LoVo (cell line): ENCODE data around the gene ARHGAP23.
"Not testable (repeated sequence)": the region's sequence is repeated elsewhere in the genome, so short reads cannot be mapped to it uniquely, and the experiment has no call there.

Source experiments
- DNase-seq: peaks from one replicate; pipeline ENCODE4 v3.0.0-alpha.2; 2016; ENCODE audit warnings: low spot score

Gene ARHGAP23

DNA sequence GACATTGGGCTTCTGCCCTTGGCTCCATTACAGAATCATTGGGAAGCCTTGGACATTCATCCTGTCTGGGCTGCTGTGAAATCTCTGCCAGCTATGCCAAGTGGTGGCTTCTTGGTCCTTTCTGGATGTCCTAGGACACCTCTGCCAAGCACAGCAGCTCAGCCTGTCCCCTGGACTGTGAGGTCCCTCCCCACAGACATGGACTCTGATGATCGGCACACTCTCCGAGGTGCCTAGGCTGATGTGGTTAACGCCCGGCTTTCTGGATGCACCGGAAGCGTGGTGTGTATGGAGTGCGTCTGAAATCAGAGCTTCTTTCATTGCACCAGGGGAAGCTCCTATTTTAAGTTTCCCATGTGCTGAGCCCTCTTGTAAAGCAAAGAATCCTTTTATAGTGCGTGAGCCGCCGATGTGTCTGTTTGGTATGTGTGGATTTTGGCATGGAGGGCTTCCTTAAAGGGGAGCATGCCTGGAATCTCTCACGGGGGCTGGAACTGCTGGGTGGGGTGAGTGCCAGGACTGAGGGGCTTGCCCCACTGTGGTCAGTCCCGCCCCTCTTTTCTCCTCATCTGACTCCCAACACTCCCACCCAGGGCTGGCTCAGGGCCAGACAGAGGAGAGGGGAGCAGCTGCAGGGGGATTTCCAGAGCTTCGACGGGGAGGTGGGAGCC lies 7.0 kb upstream of the ARHGAP23 start:
- DNase-seq: no peak

DNA sequence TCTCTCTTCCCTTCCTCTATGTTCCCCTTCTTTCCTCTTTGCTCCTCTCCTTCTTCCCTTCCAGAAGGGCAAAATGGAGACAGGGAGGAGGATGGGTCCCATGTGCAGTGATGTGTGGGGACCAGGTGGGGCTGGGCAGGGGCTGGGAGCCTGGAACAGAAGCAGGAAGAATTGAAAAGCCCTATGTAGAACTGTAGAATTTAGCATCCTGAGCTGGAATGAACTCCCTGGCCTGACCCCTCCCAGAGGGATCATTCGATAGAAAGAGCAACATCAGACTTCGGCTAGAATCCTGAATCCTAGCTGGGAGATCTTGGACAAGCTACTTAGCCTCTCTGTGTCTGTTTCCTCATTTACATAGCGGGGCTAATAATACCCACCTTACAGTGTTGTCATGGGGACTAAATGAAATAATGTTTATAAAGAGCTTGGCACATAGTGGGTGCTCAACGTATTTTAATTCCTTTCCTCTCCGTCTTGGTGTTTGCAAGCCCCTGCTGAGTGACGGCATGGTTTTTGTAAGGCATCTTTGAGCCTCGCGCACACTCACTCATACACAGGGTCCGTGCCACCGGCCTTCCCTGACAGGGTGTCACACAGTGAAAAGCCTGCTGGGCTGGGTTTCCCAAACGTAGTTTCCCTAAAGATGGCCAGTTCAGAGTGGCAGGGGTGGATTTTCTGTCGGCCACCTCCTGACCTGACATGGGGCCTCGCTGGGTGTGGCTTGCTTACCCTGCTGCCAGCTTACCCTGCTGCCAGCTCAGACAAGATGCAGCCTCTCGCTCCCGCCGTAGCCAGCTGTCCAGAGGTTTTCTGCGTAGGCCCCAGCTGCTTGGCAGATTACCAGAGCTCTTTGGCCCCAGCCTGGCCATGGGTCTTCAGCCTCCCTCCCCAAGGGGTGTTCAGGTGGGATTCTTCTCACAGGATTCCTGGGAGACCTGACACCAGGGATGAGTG lies 6.1 kb upstream of the ARHGAP23 start:
- DNase-seq: no peak

- DNase-seq: no peak
These were observed 3.8 kb upstream of the ARHGAP23 start for GRCh38 chr17:38424297-38424972.

DNA sequence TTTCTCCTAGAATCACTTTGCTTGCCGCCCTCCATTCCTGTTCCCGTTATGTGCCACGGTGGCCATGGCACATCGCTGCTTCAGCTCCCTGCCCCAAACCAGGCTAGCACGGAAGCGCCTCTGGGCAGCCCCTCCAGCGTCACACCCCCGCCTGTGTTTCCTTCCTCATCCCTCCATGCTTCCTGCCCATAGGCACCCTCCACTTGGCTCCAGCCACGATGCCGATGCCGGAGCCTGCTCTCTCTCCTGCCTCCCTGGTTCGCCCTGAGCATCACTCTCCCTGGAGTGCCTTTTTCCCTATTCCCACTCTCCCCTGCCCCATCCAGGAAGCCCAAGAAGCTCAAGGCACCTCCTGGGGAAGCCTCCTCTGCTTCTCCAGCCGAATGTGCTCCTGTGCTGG lies 3.2 kb upstream of the ARHGAP23 start:
- DNase-seq: no peak

GRCh38 chr17:38425744-38426143 lies 2.5 kb upstream of the ARHGAP23 start:
- DNase-seq: no peak

GRCh38 chr17:38426441-38426840 lies 1.8 kb upstream of the ARHGAP23 start:
- no peak for DNase-seq

DNA sequence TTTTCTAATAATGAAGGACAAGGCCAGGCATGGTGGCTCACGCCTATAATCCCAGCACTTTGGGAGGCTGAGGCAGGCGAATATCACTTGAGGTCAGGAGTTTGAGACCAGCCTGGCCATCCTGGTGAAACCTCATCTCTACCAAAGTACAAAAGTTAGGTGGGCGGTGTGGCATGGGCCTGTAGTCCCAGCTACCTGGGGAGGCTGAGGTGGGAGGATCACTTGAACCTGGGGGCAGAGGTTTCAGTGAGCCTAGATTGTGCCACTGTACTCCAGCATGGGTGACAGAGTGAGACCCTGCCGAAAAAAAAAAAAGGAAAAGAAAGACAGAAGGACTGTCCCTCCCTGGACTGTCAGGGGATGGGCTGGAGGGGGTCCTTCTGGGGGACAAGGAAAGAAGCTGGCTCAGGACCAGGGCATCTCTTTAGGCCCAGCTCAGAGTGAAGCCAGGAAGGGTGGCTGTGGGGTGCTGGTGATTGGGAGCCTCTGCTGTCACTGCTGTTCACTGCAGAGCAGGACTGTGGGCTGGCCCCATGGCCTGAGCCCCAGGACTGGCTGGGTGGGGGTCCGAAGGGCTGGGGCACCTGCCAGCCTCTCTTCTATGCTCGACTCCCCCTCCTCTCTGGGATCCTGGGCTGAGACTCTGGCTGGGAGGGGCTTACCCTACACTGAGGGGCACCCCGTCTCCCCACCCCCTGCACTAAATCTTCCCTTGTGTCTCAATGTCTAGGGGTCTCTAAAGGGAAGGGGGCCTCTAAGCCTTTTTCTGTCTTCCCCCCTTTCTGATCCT lies 909 bp upstream of the ARHGAP23 start:
- no peak for DNase-seq

DNA sequence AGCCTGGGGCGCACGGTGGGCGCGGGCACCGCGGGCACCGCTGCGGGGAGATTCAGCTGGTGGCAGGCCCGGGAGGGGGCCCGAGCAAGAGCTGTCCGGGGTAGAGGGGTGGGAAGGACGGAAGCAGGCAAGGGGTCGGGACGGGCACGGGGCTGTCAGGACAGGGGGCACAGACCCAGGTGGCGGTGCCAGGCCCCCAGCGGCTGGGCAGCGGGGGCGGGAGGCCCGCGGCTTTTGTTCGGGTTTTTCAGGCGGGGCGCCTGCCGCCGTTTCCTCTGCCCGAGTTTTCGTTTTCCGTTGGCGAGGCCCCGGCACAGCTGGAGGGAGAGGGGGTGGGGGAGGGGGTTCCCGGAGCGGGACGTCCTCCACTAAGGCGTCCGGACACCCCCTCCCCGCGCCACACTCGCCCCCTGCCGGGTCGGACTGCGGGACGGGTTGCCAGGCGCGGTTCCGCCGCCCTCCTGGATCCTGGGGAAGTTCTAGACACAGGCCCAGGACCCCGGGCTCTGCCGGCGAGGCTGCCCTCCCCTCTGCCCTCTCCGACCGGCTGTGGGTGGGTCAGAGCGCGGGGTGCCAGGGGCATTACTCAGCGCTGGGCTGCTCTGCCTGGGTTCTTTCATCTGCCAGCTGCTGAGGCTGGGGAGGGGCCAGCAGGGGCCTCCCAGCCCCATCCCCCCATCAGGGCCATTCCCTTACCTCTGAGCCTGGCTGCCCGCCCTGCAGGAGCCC lies 543 bp downstream of the ARHGAP23 start:
- DNase-seq: no peak

DNA sequence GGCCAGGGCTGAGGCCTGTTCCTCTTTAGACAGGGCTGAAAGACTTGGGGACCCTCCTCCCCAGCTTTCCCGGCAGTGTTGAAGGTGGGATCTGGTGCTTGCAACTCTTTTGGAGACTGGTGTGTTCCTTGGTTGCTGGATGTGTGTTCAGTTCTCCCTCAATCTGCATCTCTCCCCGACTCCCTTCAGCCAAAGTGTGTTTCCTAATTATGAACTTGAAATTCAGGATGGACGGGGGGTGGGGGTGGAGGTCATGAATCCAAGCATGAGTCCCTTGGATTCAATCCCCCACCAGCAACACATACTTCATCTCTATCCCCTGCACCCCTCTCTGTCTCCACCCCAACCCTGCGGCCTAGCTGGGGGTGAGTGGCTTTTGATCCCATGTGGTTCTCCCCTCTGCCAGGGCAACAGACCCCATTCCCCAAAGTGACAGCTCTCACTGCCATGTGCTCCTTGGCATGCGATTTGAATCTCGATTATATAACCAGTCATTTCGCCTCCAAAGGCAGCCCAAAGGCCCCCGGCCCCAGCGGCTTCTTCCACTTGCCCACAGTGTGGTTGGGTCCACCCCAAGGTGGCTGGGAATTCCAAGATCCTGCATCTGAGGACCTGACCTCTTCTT lies 1.3 kb downstream of the ARHGAP23 start:
- no peak for DNase-seq

GRCh38 chr17:38430316-38430715 lies 2.1 kb downstream of the ARHGAP23 start:
- no peak for DNase-seq

GRCh38 chr17:38430822-38431221 lies 2.6 kb downstream of the ARHGAP23 start:
- DNase-seq: no peak

- no peak for DNase-seq
These were observed 3.3 kb downstream of the ARHGAP23 start for GRCh38 chr17:38431346-38432145.

- DNase-seq: no peak
These were observed 6.0 kb downstream of the ARHGAP23 start for GRCh38 chr17:38434178-38434665.

- no peak for DNase-seq
These were observed 7.5 kb downstream of the ARHGAP23 start for GRCh38 chr17:38435795-38436194.

DNA sequence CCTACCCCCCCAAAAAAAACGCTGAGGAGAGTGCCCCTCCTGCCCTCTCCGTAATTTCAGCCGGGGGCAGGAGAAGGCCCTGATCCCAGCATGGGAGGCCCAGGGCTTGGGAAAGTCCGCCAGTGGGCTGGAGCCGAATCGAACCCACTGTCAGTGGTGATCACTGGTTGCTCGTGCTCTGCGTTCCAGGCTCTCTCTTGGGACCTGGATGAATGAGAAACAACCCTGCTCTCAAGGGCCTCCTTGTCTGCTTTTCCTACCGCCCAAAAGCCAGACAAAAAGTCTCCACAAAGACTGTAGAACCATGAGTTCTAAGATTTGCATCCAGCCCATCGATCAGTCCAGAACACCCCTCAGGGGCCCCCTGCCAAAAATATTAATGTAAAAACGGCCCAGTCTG lies 8.1 kb downstream of the ARHGAP23 start:
- DNase-seq: no peak

- DNase-seq: not testable (repeated sequence)
These were observed 9.0 kb downstream of the ARHGAP23 start for GRCh38 chr17:38437313-38437712.

GRCh38 chr17:38439436-38439835 lies 11.2 kb downstream of the ARHGAP23 start:
- DNase-seq: no peak

GRCh38 chr17:38440614-38441397 lies 12.5 kb downstream of the ARHGAP23 start:
- no peak for DNase-seq
